Endothelial cell of umbilical vein (primary cell): Measurements from ENCODE around the gene SVOP. TPM values are rescaled to one million over a fixed set of nuclear protein-coding genes. Genes with fewer than 3 reads are reported as not detected.

ENCODE experiments used
- BruUV-seq: library from RNA; stranded (reverse); fragments of 400-500 nt; replicated peaks from 2 replicates; lab custom pipeline; 2021; lab: Mats Ljungman, UMichigan
- CTCF ChIA-PET: fragments of 300-600, 350-600 bp; sonication (Branson Sonifier 250); formaldehyde crosslinking; loops from one replicate; lab custom pipeline; 2021; ENCODE audit warnings: antibody characterized with exemption, inconsistent platforms; lab: Charles Lee
- POLR2A ChIA-PET: fragments of 300-600, 350-600 bp; sonication (Branson Sonifier 250); formaldehyde crosslinking; loops from one replicate; lab custom pipeline; 2021; ENCODE audit warnings: antibody characterized with exemption, inconsistent platforms; lab: Charles Lee
- DNase-seq: peaks from one replicate; pipeline ENCODE4 v3.0.0-alpha.2; 2011; ENCODE audit warnings: low read depth, low spot score
- FAIRE-seq: peaks from 2 replicates; lab custom pipeline; 2011; peaks lifted over from hg19 to GRCh38; lab: Jason Lieb, UNC
- H2AFZ ChIP-seq: 2 replicates; pipeline ENCODE4 v1.6.0; 2012; ENCODE audit warnings: low read depth, low read length, control low read depth, inconsistent platforms
- H3K27ac ChIP-seq: 2 replicates; pipeline ENCODE4 v1.5.1; 2011; ENCODE audit warnings: low read depth, mild to moderate bottlenecking, control low read depth, low read length, moderate library complexity; ENCODE audit not compliant: insufficient read depth
- H3K27me3 ChIP-seq, 2 experiments: 2 replicates each; pipeline versions ENCODE4 v1.6.0 to v1.6.1; 2011; ENCODE audit warnings: low read length in 2 of 2, mixed read lengths in 1 of 2; ENCODE audit not compliant: control insufficient read depth in 2 of 2, insufficient read depth in 2 of 2
- H3K36me3 ChIP-seq, 2 experiments: 2 replicates in 1 of 2; 3 replicates in 1 of 2; pipeline ENCODE4 v1.5.1; 2011; ENCODE audit warnings: low read length in 2 of 2, mild to moderate bottlenecking in 1 of 2, moderate library complexity in 1 of 2; ENCODE audit not compliant: control insufficient read depth in 2 of 2, insufficient read depth in 2 of 2; ENCODE audit errors: extremely low read depth in 1 of 2
- H3K4me1 ChIP-seq: 3 replicates; pipeline ENCODE4 v1.5.1; 2011; ENCODE audit warnings: mild to moderate bottlenecking, low read length; ENCODE audit not compliant: control insufficient read depth, insufficient read depth; ENCODE audit errors: extremely low read depth
- H3K4me2 ChIP-seq: 2 replicates; pipeline ENCODE4 v1.6.1; 2011; ENCODE audit warnings: low read length, control low read depth, mixed read lengths; ENCODE audit not compliant: insufficient read depth
- H3K4me3 ChIP-seq, 3 experiments: fragments of 200-600 bp in 1 of 3; sonication (generic), shearing (Covaris generic) in 1 of 3; replicated peaks in 1 of 3; 2 replicates each; pipeline ENCODE4 v1.5.1; 2011 to 2016; ENCODE audit warnings: control low read depth in 3 of 3, low read length in 3 of 3, mild to moderate bottlenecking in 2 of 3, inconsistent platforms in 1 of 3, low read depth in 1 of 3, moderate library complexity in 1 of 3; ENCODE audit not compliant: insufficient read depth in 1 of 3
- H3K79me2 ChIP-seq: 2 replicates; pipeline ENCODE4 v1.6.0; 2012; ENCODE audit warnings: low read length, inconsistent platforms; ENCODE audit not compliant: control insufficient read depth, insufficient read depth
- H3K9ac ChIP-seq: replicated peaks from 2 replicates; pipeline ENCODE3; 2011; ENCODE audit warnings: low read length, control low read depth; ENCODE audit not compliant: insufficient read depth; ENCODE audit errors: extremely low read depth
- H3K9me1 ChIP-seq: replicated peaks from 3 replicates; pipeline ENCODE4 v1.6.0; 2011; ENCODE audit warnings: mild to moderate bottlenecking, low read length; ENCODE audit not compliant: control insufficient read depth, insufficient read depth; ENCODE audit errors: extremely low read depth
- H3K9me3 ChIP-seq: replicated peaks from 2 replicates; pipeline ENCODE4 v1.5.1; 2012; ENCODE audit warnings: low read length, inconsistent platforms; ENCODE audit not compliant: control insufficient read depth, insufficient read depth
- H4K20me1 ChIP-seq: replicated peaks from 2 replicates; pipeline ENCODE3; 2011; ENCODE audit warnings: mild to moderate bottlenecking, low read length; ENCODE audit not compliant: control insufficient read depth, insufficient read depth; ENCODE audit errors: extremely low read depth
- EZH2 ChIP-seq: IDR thresholded peaks from 2 replicates; pipeline ENCODE4 v1.6.1; 2012; ENCODE audit warnings: borderline replicate concordance, low read depth, mild to moderate bottlenecking, moderate library complexity, low read length, inconsistent platforms; ENCODE audit not compliant: severe bottlenecking
- FOS ChIP-seq: IDR thresholded peaks from 2 replicates; pipeline ENCODE4 v1.6.1; 2011; ENCODE audit warnings: mild to moderate bottlenecking, low read length, moderate library complexity, borderline replicate concordance; ENCODE audit not compliant: insufficient read depth
- GATA2 ChIP-seq: IDR thresholded peaks from 2 replicates; pipeline ENCODE4 v1.7.0; 2011; ENCODE audit warnings: low read depth, mild to moderate bottlenecking, moderate library complexity, mixed read lengths, low read length; ENCODE audit not compliant: insufficient read length, insufficient read depth
- JUN ChIP-seq: IDR thresholded peaks from 2 replicates; pipeline ENCODE4 v1.6.1; 2011; ENCODE audit warnings: borderline replicate concordance, low read depth; ENCODE audit not compliant: insufficient read length, insufficient read depth
- MAX ChIP-seq: IDR thresholded peaks from 2 replicates; pipeline ENCODE4 v1.6.1; 2011; ENCODE audit not compliant: insufficient read depth, insufficient read length
- MYC ChIP-seq: IDR thresholded peaks from one replicate; pipeline ENCODE4 v1.6.1; 2011; ENCODE audit warnings: mild to moderate bottlenecking, low read depth, low read length
- POLR2A ChIP-seq: IDR thresholded peaks from 2 replicates; pipeline ENCODE4 v1.6.1; 2012; ENCODE audit warnings: low read depth, mild to moderate bottlenecking, control low read depth, low read length
- POLR2AphosphoS5 ChIP-seq: IDR thresholded peaks from 2 replicates; pipeline ENCODE4 v1.6.1; 2012; ENCODE audit warnings: low read depth, mild to moderate bottlenecking, control low read depth, low read length, moderate library complexity; ENCODE audit not compliant: insufficient read depth
- dilution Hi-C: fragments of 300-500 bp; cut with MboI; formaldehyde crosslinking; loops from one replicate; pipeline ENCODE4 v1.15.0; 2019; ENCODE audit warnings: low sequenced_read_pairs; ENCODE audit not compliant: extremely low pct_ligation_motif_present
- intact Hi-C: fragments of 100-400 bp; cut with micrococcal nuclease; formaldehyde crosslinking; loops from one replicate; pipeline ENCODE4 v1.10.0; 2022
- polyA plus RNA-seq, 4 experiments: library from polyadenylated mRNA; depleted of rRNA in 3 of 4; stranded (reverse) in 3 of 4; unstranded in 1 of 4; fragments of >200 nt; gene quantifications; 2 replicates each; pipeline versions ENCODE4 v1.2.1 to v1.2.3, GENCODE V29; 2011 to 2012; ENCODE audit warnings: missing spikeins in 1 of 4
- total RNA-seq: library from RNA; stranded (reverse); gene quantifications from 2 replicates; pipeline ENCODE4 v1.2.3, GENCODE V29; 2021
- TF ChIP-seq, protein P1 (sequence below), 2 donors: IDR thresholded peaks; 1 replicate in 1 of 2; 2 replicates in 1 of 2; pipeline ENCODE4 v1.5.1; 2011; ENCODE audit warnings: low read length in 2 of 2, mild to moderate bottlenecking in 2 of 2, moderate library complexity in 2 of 2, control low read depth in 1 of 2, inconsistent platforms in 1 of 2, low read depth in 1 of 2; ENCODE audit not compliant: insufficient read depth in 1 of 2; ENCODE audit errors: extremely low read depth in 1 of 2

Gene SVOP
- total and polyA plus RNA-seq, 2 donors (not counting 3 experiments of a cell fraction or from before 2014, with no cell fraction given), result not detected

DNA sequence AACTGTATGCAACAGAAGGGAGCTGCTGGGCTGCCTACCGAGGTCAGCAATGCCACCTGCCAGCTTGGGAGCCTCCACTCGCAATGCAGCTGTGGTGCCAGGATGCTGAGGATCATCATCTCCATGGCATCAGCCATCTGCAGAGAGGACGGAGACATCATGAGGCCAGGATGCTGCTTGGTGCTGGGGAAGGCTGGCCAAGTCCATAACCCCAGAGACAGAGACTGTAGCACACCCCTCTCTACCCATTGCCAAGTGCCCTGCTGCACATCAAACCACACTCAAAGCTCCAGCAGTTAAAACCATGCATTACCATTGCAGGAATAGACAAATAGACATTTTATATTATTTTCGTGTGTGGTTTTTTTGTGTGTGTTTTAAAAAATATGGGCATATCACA, 43.5 kb downstream of the SVOP start:
- H3K27ac ChIP-seq, result no peak overlapping the region
- H3K36me3 ChIP-seq, result no peaks in the 10 kb centered on the region
- intact Hi-C loops (no loop called here), dilution Hi-C loops (no loop called here)
- H3K4me3 ChIP-seq, result no peak overlapping the region
- H3K9me3 ChIP-seq, result no peaks in the 10 kb centered on the region
- no peak overlapping the region for H3K4me2 ChIP-seq
- no peaks in the 10 kb centered on the region for H3K4me1 ChIP-seq
- no TSS peak for BruUV-seq
- H3K27me3 ChIP-seq, result no peaks in the 10 kb centered on the region
- H2AFZ ChIP-seq, result no peak overlapping the region
- H4K20me1 ChIP-seq, result no peaks in the 10 kb centered on the region
- TF ChIP-seq POLR2AphosphoS5 (no peak), FOS (no peak), GATA2 (no peak), EZH2 (no peak), JUN (no peak), MAX (no peak), MYC (no peak), POLR2A (no peak)
- TF ChIP-seq, protein P1, sequence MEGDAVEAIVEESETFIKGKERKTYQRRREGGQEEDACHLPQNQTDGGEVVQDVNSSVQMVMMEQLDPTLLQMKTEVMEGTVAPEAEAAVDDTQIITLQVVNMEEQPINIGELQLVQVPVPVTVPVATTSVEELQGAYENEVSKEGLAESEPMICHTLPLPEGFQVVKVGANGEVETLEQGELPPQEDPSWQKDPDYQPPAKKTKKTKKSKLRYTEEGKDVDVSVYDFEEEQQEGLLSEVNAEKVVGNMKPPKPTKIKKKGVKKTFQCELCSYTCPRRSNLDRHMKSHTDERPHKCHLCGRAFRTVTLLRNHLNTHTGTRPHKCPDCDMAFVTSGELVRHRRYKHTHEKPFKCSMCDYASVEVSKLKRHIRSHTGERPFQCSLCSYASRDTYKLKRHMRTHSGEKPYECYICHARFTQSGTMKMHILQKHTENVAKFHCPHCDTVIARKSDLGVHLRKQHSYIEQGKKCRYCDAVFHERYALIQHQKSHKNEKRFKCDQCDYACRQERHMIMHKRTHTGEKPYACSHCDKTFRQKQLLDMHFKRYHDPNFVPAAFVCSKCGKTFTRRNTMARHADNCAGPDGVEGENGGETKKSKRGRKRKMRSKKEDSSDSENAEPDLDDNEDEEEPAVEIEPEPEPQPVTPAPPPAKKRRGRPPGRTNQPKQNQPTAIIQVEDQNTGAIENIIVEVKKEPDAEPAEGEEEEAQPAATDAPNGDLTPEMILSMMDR (IDR thresholded peaks at IDR 0.05; ENCODE audit: extremely low read depth in 1 of 2, insufficient read depth in 1 of 2, low read depth in 1 of 2, low read length in 2 of 2), result no peak
- CTCF ChIA-PET, result no interaction called here
- no peak for FAIRE-seq
- no peaks in the 10 kb centered on the region for H3K9me1 ChIP-seq
- H3K9ac ChIP-seq, result no peak overlapping the region
- POLR2A ChIA-PET, result no interaction called here
- no peak for DNase-seq
- no peaks in the 10 kb centered on the region for H3K79me2 ChIP-seq
